Brain pericyte (primary cell): ENCODE results near the gene HOXA2.

Source experiments
- DNase-seq: peaks from one replicate; pipeline ENCODE4 v3.0.0-alpha.2; 2012; ENCODE audit warnings: low read depth, low spot score

Gene HOXA2

GRCh38 chr7:27141137-27141922 is 38.8 kb upstream of the HOXA2 start:
- DNase-seq = no peak

- DNase-seq = no peak
Measured at GRCh38 chr7:27140126-27140857, 37.8 kb upstream of the HOXA2 start.

GRCh38 chr7:27139334-27140125 is 37.0 kb upstream of the HOXA2 start:
- DNase-seq = no peak

GRCh38 chr7:27138985-27139333 is 36.5 kb upstream of the HOXA2 start:
- DNase-seq = no peak

GRCh38 chr7:27138472-27138871 is 36.0 kb upstream of the HOXA2 start:
- no peak for DNase-seq

GRCh38 chr7:27137640-27138315 is 35.3 kb upstream of the HOXA2 start:
- no peak for DNase-seq

GRCh38 chr7:27134392-27134791 is 31.9 kb upstream of the HOXA2 start:
- no peak for DNase-seq

GRCh38 chr7:27133409-27134231 is 31.1 kb upstream of the HOXA2 start:
- no peak for DNase-seq

GRCh38 chr7:27132978-27133377 is 30.5 kb upstream of the HOXA2 start:
- DNase-seq = no peak

GRCh38 chr7:27132214-27132613 is 29.7 kb upstream of the HOXA2 start:
- no peak for DNase-seq

GRCh38 chr7:27131390-27131819 is 28.9 kb upstream of the HOXA2 start:
- no peak for DNase-seq

- no peak for DNase-seq
Measured at GRCh38 chr7:27130540-27131389, 28.3 kb upstream of the HOXA2 start, which contains the start of gene HOXA4. TSS of gene HOXA4 (minus strand) at chr7:27130757. CDS start at chr7:27130733, 24 bp downstream.

- DNase-seq = no peak
Measured at GRCh38 chr7:27129729-27130539, 27.5 kb upstream of the HOXA2 start.

- no peak for DNase-seq
Measured at GRCh38 chr7:27128776-27129728, 26.6 kb upstream of the HOXA2 start.

GRCh38 chr7:27128034-27128433 is 25.6 kb upstream of the HOXA2 start:
- no peak for DNase-seq

GRCh38 chr7:27126596-27127327 is 24.3 kb upstream of the HOXA2 start:
- no peak for DNase-seq

- no peak for DNase-seq
Measured at GRCh38 chr7:27125986-27126394, 23.5 kb upstream of the HOXA2 start.
